ENCODE data around the gene CREBRF. TPM values are rescaled to one million over a fixed set of nuclear protein-coding genes. Genes with fewer than 3 reads are reported as not detected.

CREBRF gene
- total RNA-seq, 3 donors from 2014 or later = 51.1 to 77.1 (median 63.8) TPM

DNA sequence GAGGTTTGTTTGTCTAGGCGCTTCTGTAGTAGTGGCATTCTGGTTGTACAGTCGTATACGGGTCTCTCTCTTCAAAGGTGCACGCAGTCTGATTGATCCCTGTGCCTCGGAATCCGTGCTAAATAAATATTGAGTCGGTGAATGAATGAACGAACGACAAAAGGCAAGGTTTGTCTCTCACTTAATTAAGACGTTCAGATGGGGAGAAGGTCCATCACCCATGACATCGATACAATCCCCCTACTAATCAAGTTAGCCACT, 500 bp upstream of the CREBRF start:
- no peak for TF ChIP-seq POLR2A (IDR thresholded peaks at IDR 0.05)
- no peak for TF ChIP-seq CTCF (IDR thresholded peaks at IDR 0.05)
- TF ChIP-seq POLR2AphosphoS5 (IDR thresholded peaks at IDR 0.05) = no peak
- no peaks in the 10 kb centered on the region for H3K9me3 ChIP-seq
- intact Hi-C loops (cut with DNase I; ENCODE audit: low total_unique reads) = loop anchor here (10.0 kb wide), 1 partner anchor 71 kb away; the partner anchor contains the start of gene ATP6V0E1
- H3K27me3 ChIP-seq = no peaks in the 10 kb centered on the region
- no peaks in the 10 kb centered on the region for H3K4me1 ChIP-seq
- H3K36me3 ChIP-seq = no peaks in the 10 kb centered on the region
- no peak for DNase-seq (ENCODE audit: low spot score in 2 of 2)
- H3K27ac ChIP-seq = peak overlapping the region; percentile 100
- H3K4me3 ChIP-seq = peak overlapping the region; percentile 100

DNA sequence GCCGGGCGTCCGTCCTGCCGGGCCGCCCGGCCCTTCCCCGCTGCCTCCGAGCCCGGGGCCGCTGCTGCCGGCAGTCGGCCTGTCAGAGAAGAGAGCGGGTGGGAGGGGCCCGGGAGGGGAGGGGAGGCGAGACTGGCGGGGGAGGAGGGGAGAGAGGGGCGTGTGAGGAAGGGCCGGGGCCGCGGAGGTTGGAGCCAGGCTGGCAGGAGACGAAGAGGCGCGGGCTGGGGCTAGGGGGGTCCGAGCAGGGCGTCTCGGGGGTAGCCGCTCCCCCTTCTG, 570 bp downstream of the CREBRF start:
- intact Hi-C loops (cut with DNase I; ENCODE audit: low total_unique reads) = loop anchor here (10.0 kb wide), 1 partner anchor 72 kb away; the partner anchor contains the start of gene ATP6V0E1
- H3K36me3 ChIP-seq = no peaks in the 10 kb centered on the region
- peak overlapping the region; percentile 100 for H3K4me3 ChIP-seq
- no peaks in the 10 kb centered on the region for H3K9me3 ChIP-seq
- no peaks in the 10 kb centered on the region for H3K4me1 ChIP-seq
- TF ChIP-seq CTCF (IDR thresholded peaks at IDR 0.05) = no peak
- TF ChIP-seq POLR2AphosphoS5 (IDR thresholded peaks at IDR 0.05) = no peak
- no peak for TF ChIP-seq POLR2A (IDR thresholded peaks at IDR 0.05)
- H3K27me3 ChIP-seq = no peaks in the 10 kb centered on the region
- H3K27ac ChIP-seq = peak overlapping the region; percentile 100
- DNase-seq (ENCODE audit: low spot score in 2 of 2) = no peak

DNA sequence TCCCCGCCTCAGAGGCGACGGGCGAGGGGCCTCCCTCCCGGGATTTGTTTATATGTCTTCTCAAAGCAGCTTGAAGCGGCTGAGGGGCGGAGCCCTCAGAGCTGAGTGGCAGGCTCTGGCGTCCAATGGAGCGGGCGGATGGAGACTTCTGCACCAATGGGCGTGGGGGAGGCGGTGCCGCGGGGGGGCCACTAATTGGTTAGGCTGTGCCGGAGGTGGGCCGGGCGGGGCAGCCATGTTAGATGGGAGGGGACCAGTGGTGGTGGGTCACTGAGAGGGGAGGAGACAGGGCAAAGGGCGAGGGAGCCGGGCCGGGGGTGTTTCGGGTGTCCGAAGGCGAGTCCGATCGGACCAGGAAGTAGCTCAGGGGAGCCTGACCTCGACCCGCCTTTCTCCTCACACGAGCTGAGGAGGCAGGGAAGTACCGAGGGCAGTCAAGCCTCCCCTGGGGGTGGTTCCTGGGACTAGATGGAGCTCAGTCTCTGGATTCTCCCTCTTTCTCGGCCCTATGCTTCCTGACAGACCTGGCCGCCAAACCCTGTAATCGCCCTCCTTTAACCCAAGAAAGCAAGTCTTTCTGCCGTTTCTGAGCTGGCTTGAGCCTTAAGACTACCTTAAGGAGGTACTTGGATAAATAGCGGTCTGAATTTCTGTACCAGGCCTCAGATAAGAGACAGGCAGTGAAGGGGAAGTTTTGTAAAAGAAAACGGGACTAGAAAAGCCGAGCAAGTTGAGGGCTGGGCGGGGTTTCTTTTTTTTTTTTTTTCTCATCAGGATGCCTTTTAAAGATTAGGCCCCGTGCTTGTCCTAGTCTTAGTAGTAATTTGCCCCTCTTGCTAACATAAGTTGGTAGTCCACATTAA, 1.1 kb downstream of the CREBRF start:
- intact Hi-C loops (cut with DNase I; ENCODE audit: low total_unique reads) = loop anchor here (10.0 kb wide), 1 partner anchor 72 kb away; the partner anchor contains the start of gene ATP6V0E1
- Histone ChIP-seq H3K4me1 (no peaks in the 10 kb centered on the region), H3K36me3 (no peaks in the 10 kb centered on the region), H3K27ac (peak overlapping the region; percentile 100), H3K9me3 (no peaks in the 10 kb centered on the region), H3K27me3 (no peaks in the 10 kb centered on the region), H3K4me3 (peak overlapping the region; percentile 100)
- TF ChIP-seq CTCF (IDR thresholded peaks at IDR 0.05) = peak in 2 of 3 donors; percentile 15 to 38
- TF ChIP-seq POLR2A (IDR thresholded peaks at IDR 0.05) = peak; percentile 25
- peak in 2 of 3 donors; percentile 12 to 35 for TF ChIP-seq POLR2AphosphoS5 (IDR thresholded peaks at IDR 0.05)
- DNase-seq (ENCODE audit: low spot score in 2 of 2) = peak; percentile 99

- Histone ChIP-seq H3K27ac (no peak overlapping the region), H3K9me3 (no peaks in the 10 kb centered on the region), H3K36me3 (no peaks in the 10 kb centered on the region), H3K4me1 (no peaks in the 10 kb centered on the region), H3K27me3 (no peaks in the 10 kb centered on the region), H3K4me3 (no peak overlapping the region)
- intact Hi-C loops (cut with DNase I; ENCODE audit: low total_unique reads) = no loop called here
- no peak for TF ChIP-seq CTCF (IDR thresholded peaks at IDR 0.05)
- TF ChIP-seq POLR2A (IDR thresholded peaks at IDR 0.05) = no peak
- TF ChIP-seq POLR2AphosphoS5 (IDR thresholded peaks at IDR 0.05) = no peak
- no peak for DNase-seq (ENCODE audit: low spot score in 2 of 2)
Measured at GRCh38 chr5:173062141-173062540, 6.0 kb downstream of the CREBRF start.

DNA sequence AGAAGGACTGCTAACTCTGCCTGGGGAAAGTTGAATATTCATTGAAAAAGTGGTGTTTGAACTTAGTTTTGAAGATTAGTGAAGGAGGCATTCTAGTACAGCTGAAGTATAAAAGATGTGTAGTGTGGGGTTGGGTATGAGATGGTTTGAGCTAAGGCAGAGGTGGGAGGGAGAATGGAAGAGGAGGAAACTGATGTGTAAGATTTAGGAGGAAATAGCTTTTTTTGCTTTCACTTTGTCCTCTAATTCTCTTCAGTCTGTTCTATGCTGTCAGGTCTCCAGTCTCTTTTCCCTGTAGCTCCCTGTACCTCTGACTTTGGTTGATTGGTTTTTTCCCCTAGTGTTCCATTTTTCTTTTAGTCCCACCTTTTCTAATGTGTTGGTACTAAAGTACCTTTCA, 9.0 kb downstream of the CREBRF start:
- Histone ChIP-seq H3K4me1 (no peaks in the 10 kb centered on the region), H3K27ac (no peak overlapping the region)
- TF ChIP-seq POLR2A (IDR thresholded peaks at IDR 0.05) (no peak), POLR2AphosphoS5 (IDR thresholded peaks at IDR 0.05) (no peak), CTCF (IDR thresholded peaks at IDR 0.05) (no peak)

More for the DNA sequence above, 9.0 kb downstream of the CREBRF start:
- Histone ChIP-seq H3K4me3 (no peak overlapping the region), H3K9me3 (no peaks in the 10 kb centered on the region), H3K36me3 (no peaks in the 10 kb centered on the region), H3K27me3 (no peaks in the 10 kb centered on the region)
- no peak for DNase-seq (ENCODE audit: low spot score in 2 of 2)
- intact Hi-C loops (cut with DNase I; ENCODE audit: low total_unique reads) = no loop called here

Data from breast epithelium (tissue), 4 donors.